Parathyroid adenoma (tissue), 2 donors: ENCODE measurements around the gene SYDE2.

Source experiments
- H2AFZ ChIP-seq: fragments of 300-600 bp; sonication (generic); one replicate; pipeline ENCODE4 v1.7.0; 2017; ENCODE audit warnings: antibody characterized with exemption, mild to moderate bottlenecking
- H3K27ac ChIP-seq: fragments of 300-600 bp; sonication (generic); one replicate; pipeline ENCODE4 v1.7.0; 2017
- H3K27me3 ChIP-seq: fragments of 300-600 bp; sonication (generic); one replicate; pipeline ENCODE4 v1.7.0; 2017; ENCODE audit warnings: low read length; ENCODE audit not compliant: control insufficient read depth, insufficient read depth
- H3K36me3 ChIP-seq: fragments of 300-600 bp; sonication (generic); one replicate; pipeline ENCODE4 v1.7.0; 2017; ENCODE audit warnings: low read length; ENCODE audit not compliant: control insufficient read depth, insufficient read depth
- H3K4me1 ChIP-seq: fragments of 300-600 bp; sonication (generic); one replicate; pipeline ENCODE4 v1.7.0; 2017; ENCODE audit warnings: control low read depth
- H3K4me2 ChIP-seq: fragments of 300-600 bp; sonication (generic); one replicate; pipeline ENCODE4 v1.7.0; 2017; ENCODE audit warnings: low read length
- H3K4me3 ChIP-seq: fragments of 300-600 bp; sonication (generic); one replicate; pipeline ENCODE4 v1.7.0; 2017; ENCODE audit warnings: low read depth, low read length
- H3K79me2 ChIP-seq: fragments of 300-600 bp; sonication (generic); one replicate; pipeline ENCODE4 v1.7.0; 2017; ENCODE audit warnings: control low read depth
- H3K9ac ChIP-seq: fragments of 300-600 bp; sonication (generic); one replicate; pipeline ENCODE4 v1.7.0; 2017; ENCODE audit warnings: mild to moderate bottlenecking
- H3K9me3 ChIP-seq: fragments of 300-600 bp; sonication (generic); one replicate; pipeline ENCODE4 v1.7.0; 2017; ENCODE audit warnings: low read length; ENCODE audit not compliant: control insufficient read depth
- CTCF ChIP-seq: fragments of 300-600 bp; sonication (generic); IDR thresholded peaks from one replicate; pipeline ENCODE4 v1.7.0; 2017; ENCODE audit warnings: antibody characterized with exemption, mild to moderate bottlenecking
- donor health status: primary hyperparathyroidism.

SYDE2 gene

GRCh38 chr1:85109475-85109874 lies 91.3 kb downstream of the SYDE2 start:
- no peak overlapping the region for H3K4me3 ChIP-seq
- no peaks in the 10 kb centered on the region for H3K4me1 ChIP-seq
- H3K9me3 ChIP-seq = no peaks in the 10 kb centered on the region
- H3K4me2 ChIP-seq = no peak overlapping the region
- H3K27me3 ChIP-seq = no peaks in the 10 kb centered on the region
- H3K79me2 ChIP-seq = no peaks in the 10 kb centered on the region
- no peak overlapping the region for H3K9ac ChIP-seq
- TF ChIP-seq CTCF = peak; percentile 62
- H3K27ac ChIP-seq = no peak overlapping the region
- H2AFZ ChIP-seq = no peak overlapping the region
- H3K36me3 ChIP-seq = no peaks in the 10 kb centered on the region
